HG03439 (cell line): Measurements from ENCODE around the gene RGS16.
A peak's percentile ranks its signal among the peaks of the same experiment; 100 is the strongest.

ENCODE experiments used
- ATAC-seq: cut with Tn5 transposase; IDR thresholded peaks from one replicate; pipeline ENCODE4 v1.9.1; 2021; ENCODE audit warnings: mild to moderate bottlenecking, moderate library complexity; ENCODE audit not compliant: unreplicated experiment

Gene RGS16

DNA sequence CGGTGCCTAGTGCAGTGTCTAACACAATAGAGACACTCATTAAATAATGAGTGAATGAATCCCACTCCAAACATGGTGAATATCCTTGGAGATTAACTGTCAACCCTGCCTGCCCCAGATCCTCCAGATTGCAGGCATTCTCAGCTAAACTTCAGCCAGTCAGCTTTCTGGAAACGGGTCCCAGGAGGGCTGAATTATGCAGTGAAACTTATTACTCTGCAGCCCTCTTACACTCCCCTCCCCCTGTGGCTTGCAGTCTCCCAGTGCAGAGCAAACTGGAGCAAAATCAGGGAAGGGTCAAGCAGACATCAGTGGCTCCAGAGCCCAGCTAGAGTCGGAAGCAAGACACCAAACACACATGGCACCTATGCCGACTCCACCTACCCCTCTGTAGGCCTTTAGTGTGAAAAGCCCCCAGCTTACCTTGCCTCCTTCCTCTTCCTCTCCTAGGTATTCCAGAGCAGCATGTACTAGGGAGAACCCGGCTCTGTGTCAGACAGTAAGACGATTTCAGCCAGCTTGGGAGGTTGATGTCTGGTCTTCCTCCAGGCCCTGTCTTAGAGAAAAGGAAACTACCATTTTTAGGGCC is 6.5 kb upstream of the RGS16 start:
- no peak for ATAC-seq

DNA sequence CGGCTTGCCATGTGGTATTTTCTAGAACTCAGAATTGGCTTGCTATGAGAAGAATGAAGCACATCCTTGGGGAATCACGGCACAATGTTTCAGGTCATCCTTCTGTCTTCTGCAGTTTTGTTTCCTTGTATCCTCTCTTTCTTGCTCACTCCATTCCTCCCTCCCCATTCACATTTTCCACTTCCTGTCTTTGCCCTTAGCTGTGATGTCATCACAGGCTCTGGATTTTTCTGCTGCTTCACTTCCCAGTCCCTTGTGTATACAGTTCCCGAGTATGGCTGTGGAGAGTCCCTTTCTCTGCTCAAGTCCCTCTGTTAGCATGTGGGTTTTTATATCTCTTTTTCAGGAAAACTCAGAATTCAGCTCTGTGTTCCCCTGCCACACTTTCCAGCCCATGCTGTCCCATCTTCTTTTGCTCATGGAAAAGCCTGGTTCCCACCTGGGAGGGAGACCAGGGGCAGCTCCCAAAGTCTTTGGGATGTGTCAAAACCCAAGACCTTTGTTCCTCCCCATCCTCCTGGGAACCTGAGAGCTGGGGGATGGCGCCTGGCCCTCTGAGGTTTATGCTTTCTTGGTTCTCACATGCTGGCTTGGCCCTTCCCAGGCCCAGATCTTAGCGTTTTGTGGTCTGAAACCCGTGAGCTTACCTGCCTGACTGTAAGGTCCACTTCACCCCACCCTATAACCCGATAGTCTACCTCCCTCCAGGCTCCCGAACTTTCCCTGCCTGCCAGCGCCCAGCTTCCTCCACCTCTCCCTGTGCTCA is 4.8 kb upstream of the RGS16 start:
- no peak for ATAC-seq

DNA sequence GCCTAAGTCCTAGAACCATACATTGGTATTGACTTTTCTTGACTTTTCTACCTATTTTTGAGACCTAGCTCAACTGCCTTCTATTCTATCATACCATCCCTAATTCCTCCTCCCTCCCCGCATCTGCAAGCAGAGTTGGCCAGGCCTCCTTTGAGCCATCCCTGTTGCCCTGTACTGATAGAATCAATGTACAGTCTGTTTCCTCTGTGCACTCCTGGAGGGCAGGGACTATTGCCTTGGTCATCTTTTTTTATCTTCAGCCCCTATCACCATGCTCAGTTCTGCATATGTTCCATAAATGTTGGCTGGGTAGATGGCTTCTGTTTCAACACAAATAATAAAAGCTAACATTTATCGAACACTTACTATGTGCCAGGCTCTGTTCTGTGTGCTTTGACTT is 4.0 kb upstream of the RGS16 start:
- ATAC-seq, result no peak

DNA sequence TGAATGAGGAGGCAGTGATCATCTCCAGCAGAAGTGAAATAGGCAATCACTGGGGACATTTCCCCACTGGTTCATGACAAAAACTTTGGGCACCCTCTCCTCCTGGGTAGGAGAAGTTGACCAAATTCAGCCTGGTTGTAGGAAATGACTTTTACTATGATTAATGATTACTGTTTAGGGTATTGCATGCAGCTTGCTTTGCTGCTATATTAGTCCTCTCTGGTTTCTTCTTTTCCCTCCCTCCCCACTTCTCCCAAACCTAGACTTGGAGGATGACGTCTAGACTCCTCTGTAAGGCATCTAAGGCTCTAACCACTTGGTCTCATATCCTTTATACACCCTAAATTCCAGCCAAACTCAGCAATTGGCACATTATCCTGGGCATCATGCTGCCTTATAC is 3.4 kb upstream of the RGS16 start:
- no peak for ATAC-seq

DNA sequence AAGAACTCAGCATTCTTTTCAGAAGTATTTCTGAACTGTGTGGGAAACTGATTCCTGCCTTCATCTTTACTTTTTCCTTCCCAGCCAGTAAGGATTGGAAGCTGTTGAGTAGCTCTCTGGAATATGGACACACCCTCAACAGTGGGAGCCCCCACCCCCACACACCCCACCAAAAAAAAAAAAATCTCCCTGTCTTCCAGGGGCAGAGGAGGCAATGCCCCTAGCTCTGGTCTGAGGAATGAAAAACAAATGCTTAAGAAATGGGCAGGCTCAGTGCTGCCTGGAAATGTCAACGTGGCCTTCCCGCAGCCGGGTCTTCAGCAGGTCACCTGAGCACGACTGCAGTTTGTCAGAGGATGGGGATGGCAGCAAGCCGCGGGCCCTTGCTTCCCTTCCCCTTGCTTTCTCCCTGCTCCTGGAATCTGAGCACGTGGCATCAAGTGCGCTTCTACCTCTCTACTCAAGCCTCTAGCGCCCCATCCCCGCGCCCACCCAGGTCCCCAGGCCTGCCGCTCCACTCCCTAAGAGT is 479 bp downstream of the RGS16 start:
- peak; percentile 10 for ATAC-seq

DNA sequence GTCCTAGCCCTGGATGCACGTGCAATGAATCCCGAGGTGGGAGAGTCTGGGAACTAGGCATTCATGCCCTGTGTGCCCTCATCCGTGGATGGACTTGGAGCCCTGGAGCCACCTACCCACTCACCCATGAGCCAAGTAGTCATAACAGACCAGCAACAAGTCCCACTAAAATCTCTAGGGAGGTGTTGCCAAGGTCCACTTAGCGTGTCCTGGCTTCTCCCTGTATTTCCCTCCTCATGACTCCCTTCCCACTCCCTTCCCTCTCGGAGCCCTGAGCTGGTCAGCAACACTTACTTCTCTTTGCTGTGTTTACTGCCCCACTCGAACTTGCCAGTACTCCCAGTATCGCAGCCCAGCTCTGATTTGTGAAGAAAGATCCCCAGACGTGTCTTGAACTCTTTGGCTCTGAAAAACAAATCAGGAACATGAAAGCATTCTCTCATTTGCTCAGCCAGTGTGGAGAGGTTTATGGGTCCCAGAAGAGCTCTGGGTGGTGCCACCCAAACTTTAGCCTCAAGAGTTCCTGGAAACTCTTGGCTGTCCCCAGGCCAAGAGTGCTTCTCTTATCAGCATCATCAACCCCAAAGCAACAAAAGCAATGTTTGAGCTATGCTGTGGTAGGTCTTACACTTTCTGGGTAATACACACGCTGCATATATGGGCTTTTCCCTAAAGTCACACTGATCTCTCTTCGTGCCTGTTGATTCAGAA is 1.1 kb downstream of the RGS16 start:
- ATAC-seq, result no peak

DNA sequence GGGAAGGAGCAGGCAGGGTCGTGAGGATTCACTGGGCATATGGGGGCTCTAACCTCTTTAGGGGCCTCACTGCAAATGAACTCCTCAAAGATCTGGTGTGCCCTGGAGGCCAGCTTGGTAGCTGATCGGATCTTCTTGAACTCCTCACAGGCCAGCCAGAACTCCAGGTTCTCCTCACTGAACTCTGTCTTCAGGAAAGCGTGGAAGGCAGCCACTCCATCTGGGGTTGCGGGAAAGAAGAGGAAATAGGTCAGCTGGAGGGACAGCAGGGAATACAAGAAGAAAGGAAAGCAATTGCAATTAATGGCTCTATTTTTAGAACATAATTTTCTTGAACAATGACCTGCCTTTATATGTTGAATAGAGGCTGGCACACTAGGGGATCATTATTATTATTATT is 2.3 kb downstream of the RGS16 start:
- no peak for ATAC-seq

DNA sequence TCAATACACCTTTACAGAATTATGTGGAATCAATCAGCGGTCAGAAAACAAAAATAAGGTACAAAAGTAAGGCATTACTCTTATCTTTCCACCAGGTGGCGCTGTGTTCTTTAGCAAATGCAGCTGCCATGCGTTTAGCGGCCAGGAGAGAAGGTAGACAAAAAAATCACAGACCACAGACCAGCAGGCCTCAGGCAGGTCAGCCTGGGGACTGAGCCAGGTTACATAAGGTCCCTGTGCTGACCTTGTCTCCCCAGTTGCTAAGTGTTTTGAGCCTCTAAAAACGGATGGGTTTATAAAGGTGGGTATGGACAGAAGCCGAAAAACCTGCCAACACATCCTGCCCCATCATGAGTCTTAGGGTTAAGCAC is 2.8 kb downstream of the RGS16 start:
- ATAC-seq, result no peak

DNA sequence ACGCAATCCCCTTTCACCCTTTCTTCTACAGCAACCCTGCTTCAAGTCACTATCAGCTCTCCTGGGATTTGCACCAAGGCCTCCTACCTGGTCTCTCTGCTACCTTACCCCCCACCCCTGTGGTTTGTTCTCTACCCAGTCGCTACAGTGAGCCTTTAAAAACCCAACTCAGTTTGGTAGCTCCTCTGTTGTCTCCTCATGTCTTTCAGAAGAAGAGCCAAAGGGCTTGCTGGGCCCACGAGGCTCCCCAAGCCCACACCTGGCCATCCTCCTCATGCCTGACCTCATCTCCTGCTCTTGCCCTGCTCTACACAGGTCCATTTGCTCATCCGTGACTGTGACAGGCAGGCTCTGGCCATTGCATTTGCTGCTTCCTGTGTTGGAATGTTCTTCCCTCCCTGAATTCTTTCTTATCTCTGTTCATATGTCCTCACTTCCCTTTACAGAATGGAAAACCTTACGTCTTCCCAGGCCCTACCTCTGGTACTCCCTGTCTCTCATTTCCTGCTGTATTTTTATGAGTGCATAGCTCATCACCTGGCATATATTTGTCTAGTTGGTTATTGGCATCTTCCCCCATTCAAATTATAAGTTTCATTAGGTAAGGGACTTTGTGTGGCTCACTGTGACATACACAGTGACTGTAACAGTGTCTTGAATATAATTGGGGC is 3.3 kb downstream of the RGS16 start:
- no peak for ATAC-seq

DNA sequence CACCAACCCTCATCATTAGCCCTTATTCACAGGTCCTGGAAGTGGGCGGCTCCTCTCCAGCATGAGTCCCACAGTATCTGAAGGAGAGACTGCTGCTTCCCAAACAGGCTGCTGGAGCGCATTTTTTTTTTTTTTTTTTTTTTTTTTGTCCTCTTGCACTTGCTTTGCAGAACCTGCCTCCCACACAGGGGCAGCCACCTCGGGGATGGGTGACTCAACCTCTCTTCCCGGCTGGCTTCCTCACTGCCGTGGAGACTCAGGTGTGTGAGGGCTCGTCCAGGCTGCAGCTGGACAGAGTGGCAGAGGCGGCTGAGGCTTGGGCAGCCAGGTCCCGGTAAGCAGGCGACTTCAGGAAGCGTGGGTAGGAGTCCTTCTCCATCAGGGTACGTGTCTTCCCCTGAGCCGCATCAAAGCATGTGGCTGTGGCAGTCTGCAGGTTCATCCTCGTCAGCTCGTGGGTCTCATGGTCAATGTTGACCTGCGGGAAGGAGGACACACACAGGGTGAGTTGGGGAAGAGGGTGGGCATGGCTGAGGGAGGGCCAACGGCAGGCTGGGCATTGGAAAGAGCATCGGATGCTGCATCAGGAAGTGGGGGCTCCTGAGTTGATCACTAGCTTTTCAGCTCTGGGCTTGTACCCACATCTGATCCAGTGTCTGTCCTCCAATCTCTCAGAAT is 4.0 kb downstream of the RGS16 start:
- no peak for ATAC-seq

DNA sequence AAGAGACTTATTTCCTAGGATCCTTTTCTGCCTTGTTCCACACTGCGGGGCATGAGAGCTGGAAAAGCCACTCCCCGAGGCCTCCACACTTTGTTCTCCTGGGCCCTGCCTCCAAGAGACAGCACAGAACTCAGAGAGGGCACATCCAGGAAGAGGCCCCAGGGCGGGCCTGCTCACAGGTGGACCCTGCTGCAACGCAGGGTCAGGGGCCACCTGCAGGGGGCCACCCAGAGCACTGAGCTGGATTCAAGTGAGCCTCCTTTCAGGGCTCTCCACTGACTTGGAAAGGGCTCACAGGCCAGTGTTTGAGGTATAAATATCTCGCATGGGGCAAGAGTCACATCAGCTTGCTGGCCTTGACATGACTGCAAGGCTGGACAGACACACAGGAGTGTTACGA is 4.8 kb downstream of the RGS16 start:
- ATAC-seq, result no peak

DNA sequence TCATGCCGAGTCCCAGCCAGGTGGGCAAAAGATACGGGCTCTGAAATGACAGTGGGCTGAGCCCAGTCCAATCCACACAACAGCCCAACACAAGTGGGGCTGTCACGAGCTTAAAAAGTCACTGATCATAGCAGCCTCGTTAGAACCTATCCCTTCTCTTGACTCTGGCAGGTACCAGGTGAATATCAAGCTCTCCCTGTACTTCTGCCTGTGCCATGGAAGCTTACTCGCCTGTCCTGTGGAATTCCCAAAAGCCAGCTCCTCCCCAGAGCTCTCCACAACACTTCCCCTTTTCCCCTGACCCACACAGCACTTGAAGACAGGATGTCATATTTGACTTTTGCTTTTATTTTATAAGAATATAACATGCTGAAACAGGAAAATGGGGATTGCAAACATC is 5.9 kb downstream of the RGS16 start:
- ATAC-seq, result no peak

DNA sequence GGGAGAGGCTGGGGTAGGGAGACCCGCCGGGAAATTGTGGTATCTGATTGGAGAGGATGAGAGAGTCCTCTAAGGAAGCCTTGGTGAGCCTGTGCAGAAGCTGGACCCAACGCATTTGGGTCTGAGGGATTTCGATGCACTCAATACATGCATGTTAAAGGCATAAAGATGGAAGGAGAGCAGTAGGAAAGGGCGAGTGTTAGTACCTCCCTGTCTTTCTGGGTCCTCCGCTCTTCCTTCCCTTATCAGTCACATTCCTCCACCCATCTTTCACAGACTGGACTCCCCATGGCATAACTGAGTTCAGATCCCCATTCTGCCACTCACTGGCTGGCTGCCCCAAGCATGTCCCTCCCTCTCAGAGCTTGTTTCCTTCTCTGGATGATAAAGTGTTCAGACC is 7.3 kb downstream of the RGS16 start:
- no peak for ATAC-seq

DNA sequence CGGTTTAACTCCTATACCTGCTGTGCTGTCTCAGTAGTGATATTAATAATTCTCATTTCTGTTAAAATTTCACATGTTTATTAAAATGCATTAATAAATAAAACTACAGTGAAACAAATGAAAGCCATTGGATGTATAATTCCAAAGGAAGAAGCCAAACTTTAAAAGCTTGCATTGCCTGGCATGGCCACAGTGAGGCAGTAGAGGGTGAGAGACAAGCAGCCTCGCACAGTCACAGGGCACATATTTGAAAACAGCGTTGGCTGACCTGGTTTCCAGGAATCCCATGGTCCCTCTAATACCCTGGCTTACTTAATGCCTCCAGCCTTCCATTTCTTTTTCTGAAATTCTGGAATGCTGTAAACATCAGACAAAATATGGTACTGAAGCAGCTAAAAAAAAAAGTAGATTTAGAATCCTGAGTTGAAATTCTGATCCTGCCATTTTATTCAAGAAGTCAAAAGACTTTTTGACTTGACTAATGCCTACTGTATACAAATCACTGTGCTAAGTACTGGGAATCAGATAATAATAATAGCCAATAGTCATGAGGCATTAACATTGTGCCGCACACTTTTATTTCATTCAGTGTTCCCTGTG is 8.4 kb downstream of the RGS16 start:
- no peak for ATAC-seq

DNA sequence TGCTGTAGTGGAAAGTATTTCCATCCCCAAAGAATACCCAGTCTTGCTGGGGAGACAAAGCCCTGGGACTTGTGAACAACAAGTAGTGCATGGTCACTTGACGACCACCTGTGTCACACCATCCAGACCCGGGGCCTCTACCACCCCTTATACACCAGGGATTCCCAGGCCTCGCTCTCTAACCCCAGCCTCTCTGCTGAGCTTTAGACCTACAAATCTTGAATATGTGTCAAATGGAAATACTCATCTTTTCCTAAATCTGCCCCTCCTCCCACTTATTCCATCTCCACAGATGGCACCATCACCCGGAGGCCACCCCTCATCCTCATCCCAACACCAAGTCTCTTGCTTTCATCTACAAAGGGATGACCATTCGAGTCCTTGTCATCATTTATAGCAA is 14.3 kb downstream of the RGS16 start:
- no peak for ATAC-seq

DNA sequence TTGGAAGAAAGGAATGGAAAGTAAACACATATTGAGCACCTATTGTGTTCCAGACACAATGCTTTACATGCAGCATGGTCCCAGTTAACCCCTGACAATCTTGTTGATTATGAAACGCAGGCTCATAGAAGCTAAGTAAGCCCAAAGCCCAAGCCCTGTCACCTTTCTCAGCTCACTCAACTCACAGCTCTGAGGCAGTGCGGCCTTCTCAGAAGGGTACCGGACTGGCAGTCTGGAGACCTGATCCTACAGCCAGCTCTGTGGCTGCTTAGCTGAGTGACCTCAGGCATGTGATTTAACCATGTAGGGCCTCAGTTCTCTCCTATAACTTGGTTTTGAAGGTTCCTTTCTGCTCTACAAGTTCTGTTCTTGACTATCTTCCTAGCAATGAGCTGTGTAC is 14.7 kb downstream of the RGS16 start:
- ATAC-seq, result no peak

DNA sequence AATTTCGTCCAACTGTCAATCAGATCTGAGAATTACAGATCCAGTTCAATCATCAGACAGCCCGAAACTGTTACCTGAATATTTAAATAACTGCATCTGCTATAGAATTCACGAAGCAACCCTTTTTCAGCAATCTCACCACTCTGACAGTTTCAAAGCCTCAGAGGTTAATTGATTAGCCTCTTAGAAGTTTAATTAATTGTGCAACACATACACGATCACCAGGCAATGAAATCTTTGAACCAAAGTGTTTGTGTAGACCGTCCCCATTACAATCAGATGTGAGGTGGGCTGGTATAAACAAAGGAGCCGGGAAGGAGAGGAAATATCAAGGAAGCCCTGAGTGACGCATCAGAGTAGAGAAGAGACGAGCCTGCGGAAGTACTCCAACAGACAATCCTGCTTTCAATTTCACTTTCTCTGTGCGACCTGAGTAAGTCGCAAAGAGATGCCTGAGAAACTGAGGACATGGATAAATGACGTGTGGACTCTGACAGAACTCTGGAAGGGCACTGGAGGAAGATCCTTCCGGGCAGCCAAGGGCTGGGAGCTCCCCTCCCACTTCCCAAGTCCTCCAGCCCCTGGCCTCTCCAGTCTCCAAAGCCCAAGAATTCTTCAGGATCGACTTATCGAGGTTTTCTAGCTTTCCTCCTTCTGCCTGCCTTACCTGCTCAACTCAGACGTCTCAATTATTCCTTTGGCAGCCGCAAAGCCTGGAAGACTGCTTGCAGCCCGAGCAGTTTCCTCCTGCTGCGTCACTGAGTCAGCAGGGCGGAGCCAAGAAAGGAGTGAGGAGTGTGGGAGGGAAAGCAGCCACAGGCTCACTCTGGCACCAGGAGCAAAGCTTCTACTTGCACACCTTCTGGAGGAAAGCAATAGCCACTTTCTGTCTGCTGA is 15.4 kb downstream of the RGS16 start, which contains the start of gene RNASEL:
Gene RNASEL, minus strand, starts transcription at position 757 of the 897 bp plus-strand sequence. CDS start 2,450 bp downstream, outside the sequence.
- ATAC-seq, result peak; percentile 87

DNA sequence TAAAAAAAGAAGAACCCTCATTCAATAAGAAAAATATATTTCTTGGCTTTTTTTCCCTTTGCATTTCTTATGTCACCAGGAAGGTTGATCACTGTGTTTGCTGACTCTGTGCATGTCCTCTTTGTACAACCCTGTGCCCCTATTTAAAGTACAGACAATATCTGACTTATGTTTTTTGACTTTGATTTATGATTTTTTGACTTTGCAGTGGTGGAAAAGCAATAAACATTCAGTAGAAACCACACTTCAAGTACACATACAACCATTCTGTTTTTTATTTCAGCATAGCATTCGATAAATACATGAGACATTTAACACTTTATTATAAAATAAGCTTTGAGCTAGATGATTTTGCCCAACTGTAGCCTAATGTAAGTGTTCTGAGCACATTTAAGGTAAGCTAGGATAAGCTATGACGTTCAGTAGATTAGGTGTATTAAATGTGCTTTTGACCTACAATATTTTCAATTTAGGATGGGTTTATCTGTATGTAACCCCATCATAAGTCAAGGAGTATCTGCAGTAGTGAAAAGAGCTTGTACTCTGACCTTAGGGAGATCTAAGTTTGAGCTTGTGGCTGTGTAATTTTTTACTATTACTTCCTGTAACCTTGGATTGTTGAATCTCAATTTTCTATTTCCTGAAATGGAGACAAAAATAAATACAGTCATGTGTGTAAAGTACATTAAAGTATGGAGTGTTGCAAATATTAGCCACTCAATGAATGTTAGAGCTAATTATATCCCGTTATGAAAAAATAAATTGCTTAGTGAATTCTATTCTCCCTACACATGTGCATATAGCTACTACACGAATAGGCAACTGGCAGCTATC is 16.3 kb downstream of the RGS16 start:
- no peak for ATAC-seq

DNA sequence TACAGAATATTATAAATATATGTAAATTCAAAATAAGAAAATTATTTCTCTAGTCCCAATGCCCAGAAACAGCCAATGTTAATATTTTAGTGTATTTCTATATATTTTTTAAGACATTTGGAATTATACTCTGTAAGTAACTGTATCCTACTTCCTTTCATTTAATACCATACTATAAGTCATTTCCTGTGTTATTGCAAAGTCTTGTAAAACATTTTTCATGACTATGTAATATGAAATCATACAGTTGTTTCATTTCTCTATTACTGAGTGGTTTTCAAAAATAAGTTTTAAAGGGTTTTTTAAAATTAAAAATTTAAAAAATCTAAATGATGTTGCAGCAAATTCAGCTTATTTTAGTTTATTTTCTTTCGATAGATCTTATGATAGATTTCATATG is 17.1 kb downstream of the RGS16 start:
- ATAC-seq, result no peak
